Left lung (tissue), 10 donors: ENCODE results near the gene FAM161A. TPM values are rescaled to one million over a fixed set of nuclear protein-coding genes. Genes with fewer than 3 reads are reported as not detected.
A peak's percentile ranks its signal among the peaks of the same experiment; 100 is the strongest.
"Not testable (repeated sequence)": the region's sequence is repeated elsewhere in the genome, so short reads cannot be mapped to it uniquely, and the experiment has no call there.

Source experiments
- ATAC-seq: fragments of 200-7000 bp; cut with Tn5 transposase; one replicate; pipeline ENCODE4 v1.9.1; 2020; ENCODE audit warnings: moderate library complexity
- DNase-seq, 4 donors: peaks; one replicate each; pipeline ENCODE4 v3.0.0-alpha.2; 2013 to 2020
- H3K27ac ChIP-seq, 2 donors: fragments of 200-600 bp; sonication (generic) in 1 of 2; one replicate each; pipeline versions ENCODE4 v1.5.0 to v1.8.0; 2020 to 2021
- H3K27me3 ChIP-seq, 2 donors: fragments of 200-600 bp; sonication (generic) in 1 of 2; one replicate each; pipeline versions ENCODE4 v1.5.0 to v1.8.0; 2020 to 2021
- H3K36me3 ChIP-seq, 2 donors: fragments of 200-600 bp; sonication (generic) in 1 of 2; one replicate each; pipeline versions ENCODE4 v1.5.0 to v1.8.0; 2020 to 2021
- H3K4me1 ChIP-seq, 2 donors: fragments of 200-600 bp; one replicate each; pipeline ENCODE4 v1.8.0; 2021
- H3K4me3 ChIP-seq, 2 donors: fragments of 200-600 bp; sonication (generic) in 1 of 2; one replicate each; pipeline versions ENCODE4 v1.5.0 to v1.8.0; 2020 to 2021; ENCODE audit warnings: mild to moderate bottlenecking in 1 of 2
- H3K9me3 ChIP-seq, 2 donors: fragments of 200-600 bp; sonication (generic) in 1 of 2; one replicate each; pipeline versions ENCODE4 v1.5.0 to v1.8.0; 2020 to 2021
- intact Hi-C, 2 donors: fragments of 100-400 bp; cut with DNase I; formaldehyde crosslinking; loops; one replicate each; pipeline versions ENCODE4 v1.11.2 to v1.14.2; 2022
- polyA plus RNA-seq, 6 donors: library from polyadenylated mRNA; unstranded; fragments of 120-200 nt; gene quantifications; one replicate each; pipeline ENCODE4 v1.2.1, GENCODE V29; 2013; ENCODE audit not compliant: insufficient read length in 6 of 6
- total RNA-seq, 2 donors: library from RNA; stranded (reverse); fragmentation: NEBNext Ultra II Directional; extraction: Animal tissue kit (Norgen Biotek cat#: 25700); gene quantifications; one replicate each; pipeline ENCODE4 v1.2.1, GENCODE V29; 2021
- TF ChIP-seq, protein P1 (sequence below), 2 donors: fragments of 200-600 bp; sonication (generic) in 1 of 2; IDR thresholded peaks; one replicate each; pipeline versions ENCODE4 v1.5.0 to v1.8.0; 2021; ENCODE audit warnings: antibody characterized with exemption in 2 of 2
- donor health status: DM: no; HTN: yes; CAD: no.
- donor health status: DM: no; HTN: no; CAD: no.

Gene FAM161A
- total and polyA plus RNA-seq, 8 donors: 3.7 to 33.5 (median 26.3) TPM

DNA sequence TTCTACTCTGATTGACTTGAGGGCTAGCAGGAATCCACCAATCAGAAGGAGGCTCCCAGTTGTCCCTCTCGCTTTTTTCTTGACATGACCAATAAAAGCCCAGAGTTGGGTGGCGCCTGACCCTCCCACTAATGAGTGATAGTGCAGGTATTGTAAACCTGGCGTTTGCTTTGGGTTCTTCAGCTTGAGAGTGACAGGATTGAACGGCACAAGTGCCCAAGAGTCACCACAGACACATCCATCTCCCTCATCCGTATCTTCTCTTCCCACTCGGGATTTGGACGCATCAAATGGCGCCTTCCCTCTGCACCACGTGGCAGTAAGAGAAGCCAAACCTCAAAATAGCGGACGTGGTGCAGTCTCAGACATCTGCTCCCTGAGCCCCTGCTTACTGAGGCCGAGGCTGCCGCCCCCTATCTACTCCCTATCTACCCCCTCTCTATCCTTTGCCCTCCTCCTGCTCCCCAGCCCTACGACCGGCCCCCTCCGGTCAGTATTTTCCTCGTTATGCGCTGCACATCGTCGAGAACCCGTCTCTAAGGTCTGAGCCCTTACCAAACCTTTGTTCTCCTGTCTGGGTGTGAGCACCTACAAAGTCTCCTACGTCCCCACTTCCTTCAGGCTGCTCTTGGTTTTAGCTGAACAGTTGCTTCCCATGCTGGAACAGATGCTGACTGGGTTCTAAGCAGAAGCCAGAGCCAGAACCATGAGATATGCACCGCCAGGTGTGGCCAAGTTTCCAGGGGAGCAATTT is 881 bp upstream of the FAM161A start:
- Histone ChIP-seq H3K9me3 (no peaks in the 10 kb centered on the region), H3K36me3 (no peaks in the 10 kb centered on the region), H3K27ac (peak overlapping the region; percentile 73 to 81), H3K4me3 (peak overlapping the region; percentile 75 to 78), H3K27me3 (no peaks in the 10 kb centered on the region), H3K4me1 (peaks cover 0 to 7% of the 10 kb centered on the region in 2 donors)
- peak in 3 of 4 donors; percentile 90 to 95 (median 92) for DNase-seq
- TF ChIP-seq, protein P1, sequence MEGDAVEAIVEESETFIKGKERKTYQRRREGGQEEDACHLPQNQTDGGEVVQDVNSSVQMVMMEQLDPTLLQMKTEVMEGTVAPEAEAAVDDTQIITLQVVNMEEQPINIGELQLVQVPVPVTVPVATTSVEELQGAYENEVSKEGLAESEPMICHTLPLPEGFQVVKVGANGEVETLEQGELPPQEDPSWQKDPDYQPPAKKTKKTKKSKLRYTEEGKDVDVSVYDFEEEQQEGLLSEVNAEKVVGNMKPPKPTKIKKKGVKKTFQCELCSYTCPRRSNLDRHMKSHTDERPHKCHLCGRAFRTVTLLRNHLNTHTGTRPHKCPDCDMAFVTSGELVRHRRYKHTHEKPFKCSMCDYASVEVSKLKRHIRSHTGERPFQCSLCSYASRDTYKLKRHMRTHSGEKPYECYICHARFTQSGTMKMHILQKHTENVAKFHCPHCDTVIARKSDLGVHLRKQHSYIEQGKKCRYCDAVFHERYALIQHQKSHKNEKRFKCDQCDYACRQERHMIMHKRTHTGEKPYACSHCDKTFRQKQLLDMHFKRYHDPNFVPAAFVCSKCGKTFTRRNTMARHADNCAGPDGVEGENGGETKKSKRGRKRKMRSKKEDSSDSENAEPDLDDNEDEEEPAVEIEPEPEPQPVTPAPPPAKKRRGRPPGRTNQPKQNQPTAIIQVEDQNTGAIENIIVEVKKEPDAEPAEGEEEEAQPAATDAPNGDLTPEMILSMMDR (IDR thresholded peaks at IDR 0.05): no peak
- intact Hi-C loops: no loop called here
- peak; percentile 95 for ATAC-seq

DNA sequence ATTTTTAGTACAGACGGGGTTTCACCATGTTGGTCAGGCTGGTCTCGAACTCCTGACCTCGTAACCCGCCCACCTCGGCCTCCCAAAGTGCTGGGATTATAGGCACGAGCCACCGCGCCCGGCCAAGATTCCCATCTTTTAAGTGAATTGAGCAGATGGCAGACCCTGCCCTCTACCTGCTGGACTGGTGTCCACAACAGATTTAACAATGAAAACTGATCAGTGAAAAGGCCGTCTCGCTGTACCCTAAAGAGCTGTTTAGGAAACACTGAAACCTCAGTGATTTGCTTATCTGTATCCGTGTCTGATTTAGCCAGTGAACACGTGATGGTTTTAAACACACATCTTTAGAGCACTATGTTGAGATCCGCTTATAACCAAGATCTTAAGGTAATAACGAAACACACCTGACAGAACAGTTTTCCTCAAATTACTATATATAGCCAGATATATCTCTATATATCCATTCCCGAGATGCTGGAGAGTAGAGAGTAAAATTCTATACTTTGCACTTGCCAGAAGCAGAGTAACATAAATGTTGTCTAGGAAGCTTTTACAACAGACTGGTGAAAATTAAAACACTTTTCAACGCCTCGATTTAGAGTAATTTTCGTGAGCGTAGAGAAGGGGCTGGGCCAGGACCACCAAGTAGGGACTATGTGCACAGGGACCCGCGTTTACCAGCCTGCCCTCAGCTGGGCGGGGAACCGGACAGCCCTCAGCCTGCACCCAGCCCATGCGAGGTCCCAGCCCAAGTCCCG is 594 bp downstream of the FAM161A start:
- Histone ChIP-seq H3K4me3 (peak overlapping the region; percentile 75 to 78), H3K4me1 (peaks cover 0 to 7% of the 10 kb centered on the region in 2 donors), H3K27ac (peak overlapping the region; percentile 73 to 81), H3K9me3 (no peaks in the 10 kb centered on the region), H3K36me3 (no peaks in the 10 kb centered on the region), H3K27me3 (no peaks in the 10 kb centered on the region)
- intact Hi-C loops: no loop called here
- peak in 1 of 4 donors; percentile 11 for DNase-seq
- TF ChIP-seq, protein P1 (IDR thresholded peaks at IDR 0.05): no peak
- ATAC-seq: peak; percentile 89

DNA sequence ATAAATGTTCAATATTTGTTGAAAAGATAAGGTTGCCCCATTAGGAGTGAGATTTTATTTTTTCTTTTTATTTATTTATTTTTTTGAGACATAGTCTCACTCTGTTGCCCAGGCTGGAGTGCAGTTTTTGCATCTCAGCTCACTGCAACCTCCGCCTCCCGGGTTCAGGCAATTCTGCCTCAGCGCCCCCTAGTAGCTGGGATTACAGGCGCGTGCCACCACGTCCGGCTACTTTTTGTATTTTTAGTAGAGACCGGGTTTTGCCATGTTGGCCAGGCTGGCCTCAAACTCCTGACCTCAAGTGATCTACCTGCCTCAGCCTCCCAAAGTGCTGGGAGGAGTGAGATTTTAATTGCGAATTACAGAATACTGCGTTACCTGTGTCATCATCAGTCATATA is 2.6 kb downstream of the FAM161A start:
- intact Hi-C loops: not testable (repeated sequence)

DNA sequence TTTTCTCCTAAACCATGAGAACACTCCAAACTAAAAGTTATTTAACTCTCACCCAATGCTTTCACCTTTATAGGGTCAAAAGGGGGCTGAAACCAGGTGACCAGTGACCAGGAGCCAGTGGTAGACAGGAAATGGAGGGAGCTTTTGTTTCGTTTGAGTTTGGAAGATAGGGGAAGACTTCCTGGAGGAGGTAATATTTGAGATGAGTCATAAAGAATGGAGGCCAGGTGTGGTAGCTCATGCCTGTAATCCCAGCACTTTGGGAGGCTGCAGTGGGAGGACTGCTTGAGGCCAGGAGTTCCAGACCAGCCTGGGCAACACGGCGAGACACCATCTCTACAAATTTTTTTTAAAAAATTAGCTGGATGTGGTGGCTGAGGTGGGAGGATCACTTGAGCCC is 8.5 kb downstream of the FAM161A start:
- Histone ChIP-seq H3K4me3 (no peak overlapping the region), H3K36me3 (no peaks in the 10 kb centered on the region), H3K27ac (no peak overlapping the region), H3K4me1 (no peaks in the 10 kb centered on the region), H3K9me3 (no peaks in the 10 kb centered on the region), H3K27me3 (no peaks in the 10 kb centered on the region)
- ATAC-seq (no peak), DNase-seq (no peak)
- intact Hi-C loops: no loop called here
- TF ChIP-seq, protein P1 (IDR thresholded peaks at IDR 0.05): no peak

More for the DNA sequence above, 2.6 kb downstream of the FAM161A start:
- not testable (repeated sequence) for H3K36me3 ChIP-seq, ATAC-seq, DNase-seq, H3K27me3 ChIP-seq, H3K4me3 ChIP-seq, H3K4me1 ChIP-seq, H3K27ac ChIP-seq, H3K9me3 ChIP-seq

DNA sequence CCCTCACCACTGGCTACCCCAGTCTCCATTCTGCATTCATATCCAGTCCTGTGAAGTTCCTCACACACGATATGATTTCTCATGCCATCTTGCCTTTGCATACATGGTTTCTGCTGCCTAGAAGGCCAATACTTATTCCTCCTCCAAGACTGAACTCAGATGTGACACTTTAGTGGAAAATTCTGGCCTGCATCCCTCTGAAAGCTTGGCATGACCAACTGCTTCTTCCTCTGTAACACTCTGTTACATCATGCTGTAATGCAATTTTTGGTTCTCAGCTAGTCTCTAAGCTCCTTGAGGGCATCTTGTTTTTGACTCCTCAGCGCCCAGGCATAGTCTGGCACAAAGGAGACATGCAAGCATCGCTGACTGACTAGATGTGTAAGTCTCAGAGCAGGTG is 12.6 kb downstream of the FAM161A start:
- no peak overlapping the region for H3K27ac ChIP-seq
- no peaks in the 10 kb centered on the region for H3K4me1 ChIP-seq
- no peak overlapping the region for H3K4me3 ChIP-seq
- H3K36me3 ChIP-seq: no peaks in the 10 kb centered on the region
- TF ChIP-seq, protein P1 (IDR thresholded peaks at IDR 0.05): no peak
- H3K27me3 ChIP-seq: no peaks in the 10 kb centered on the region
- intact Hi-C loops: no loop called here
- ATAC-seq (no peak), DNase-seq (no peak)
- no peaks in the 10 kb centered on the region for H3K9me3 ChIP-seq
